GM12878 (cell line): ENCODE data around the gene FCRL2. TPM values are rescaled to one million over a fixed set of nuclear protein-coding genes. Genes with fewer than 3 reads are reported as not detected.
A peak's percentile ranks its signal among the peaks of the same experiment; 100 is the strongest.

Source experiments
- ATAC-seq: fragments of 200-7000 bp; cut with Tn5 transposase; 3 replicates; pipeline ENCODE4 v1.9.1; 2020; ENCODE audit warnings: mild to moderate bottlenecking, moderate library complexity
- BruUV-seq: library from RNA; stranded (reverse); fragments of 400-500 nt; replicated peaks from 2 replicates; lab custom pipeline; 2021; lab: Mats Ljungman, UMichigan
- CTCF ChIA-PET: fragments of 300-600 bp; sonication (Branson Sonifier 250); formaldehyde crosslinking; extraction: SDS; loops from one replicate; lab custom pipeline; 2021; ENCODE audit warnings: inconsistent platforms; lab: Yijun Ruan, JAX
- POLR2A ChIA-PET: fragments of 350-600 bp; formaldehyde crosslinking; extraction: SDS; loops from one replicate; lab custom pipeline; 2021; ENCODE audit warnings: inconsistent platforms; lab: Charles Lee
- RAD21 ChIA-PET: fragments of 300-600 bp; sonication (Branson Sonifier 250); formaldehyde crosslinking; loops from one replicate; lab custom pipeline; 2023; ENCODE audit warnings: antibody characterized with exemption; ENCODE audit not compliant: unreplicated experiment; lab: Charles Lee
- SMC1A ChIA-PET: fragments of 300-600 bp; sonication (Branson Sonifier 250); formaldehyde crosslinking; loops from one replicate; lab custom pipeline; 2023; ENCODE audit not compliant: unreplicated experiment, uncharacterized antibody; lab: Charles Lee
- DNase-seq: peaks from one replicate; pipeline ENCODE4 v3.0.0-alpha.2; 2011; ENCODE audit warnings: low read depth, low spot score
- FAIRE-seq: peaks from 3 replicates; lab custom pipeline; 2011; peaks lifted over from hg19 to GRCh38; lab: Jason Lieb, UNC
- H2AFZ ChIP-seq: 2 replicates; pipeline ENCODE4 v1.6.0; 2011; ENCODE audit warnings: low read depth, low read length, control low read depth; ENCODE audit not compliant: control insufficient read depth
- H3K27ac ChIP-seq: 2 replicates; pipeline ENCODE4 v1.5.1; 2011; ENCODE audit warnings: control low read depth; ENCODE audit not compliant: control insufficient read depth, insufficient read depth
- H3K27me3 ChIP-seq, 2 experiments: replicated peaks in 1 of 2; 2 replicates each; pipeline versions ENCODE4 v1.6.0 to v1.6.1; 2011; ENCODE audit warnings: low read length in 1 of 2; ENCODE audit not compliant: control insufficient read depth in 2 of 2, insufficient read depth in 2 of 2
- H3K36me3 ChIP-seq, 2 experiments: 2 replicates each; pipeline ENCODE4 v1.5.1; 2011; ENCODE audit warnings: low read length in 1 of 2; ENCODE audit not compliant: control insufficient read depth in 2 of 2, insufficient read depth in 2 of 2
- H3K4me1 ChIP-seq: 2 replicates; pipeline ENCODE4 v1.6.1; 2011; ENCODE audit warnings: mild to moderate bottlenecking, low read length, moderate library complexity, mixed read lengths; ENCODE audit not compliant: control insufficient read depth, insufficient read depth
- H3K4me2 ChIP-seq: 2 replicates; pipeline ENCODE4 v1.6.0; 2011; ENCODE audit warnings: control low read depth; ENCODE audit not compliant: control insufficient read depth, insufficient read depth
- H3K4me3 ChIP-seq: fragments of 200-600 bp; sonication (generic); 2 replicates; pipeline ENCODE4 v1.5.1; 2016
- H3K79me2 ChIP-seq: 2 replicates; pipeline ENCODE4 v1.6.0; 2011; ENCODE audit warnings: low read length; ENCODE audit not compliant: control insufficient read depth, insufficient read depth
- H3K9ac ChIP-seq: 2 replicates; pipeline ENCODE4 v1.8.0; 2011; ENCODE audit warnings: low read length, control low read depth, mixed read lengths; ENCODE audit not compliant: control insufficient read depth, insufficient read depth
- H3K9me3 ChIP-seq: replicated peaks from 3 replicates; pipeline ENCODE4 v1.5.1; 2011; ENCODE audit warnings: mild to moderate bottlenecking, low read length; ENCODE audit not compliant: control insufficient read depth, insufficient read depth
- H4K20me1 ChIP-seq: 2 replicates; pipeline ENCODE4 v1.6.0; 2011; ENCODE audit not compliant: control insufficient read depth, insufficient read depth
- CTCF ChIP-seq, 3 experiments: IDR thresholded peaks in 2 of 3; conservative IDR thresholded peaks in 1 of 3; 2 replicates each; pipeline ENCODE4 v1.5.1; 2011; ENCODE audit warnings: low read depth in 3 of 3, low read length in 3 of 3, mild to moderate bottlenecking in 3 of 3, control low read depth in 2 of 3, moderate library complexity in 2 of 3, inconsistent platforms in 1 of 3, mixed read lengths in 1 of 3; ENCODE audit not compliant: control insufficient read depth in 2 of 3, insufficient read depth in 1 of 3; ENCODE audit errors: extremely low read depth in 1 of 3
- NR2C1 ChIP-seq: fragments of 450-650 bp; IDR thresholded peaks from 2 replicates; pipeline ENCODE4 v1.6.1; 2017; ENCODE audit warnings: antibody characterized with exemption, mild to moderate bottlenecking, moderate library complexity
- RAD21 ChIP-seq: IDR thresholded peaks from 2 replicates; pipeline ENCODE4 v1.6.1; 2011; ENCODE audit warnings: mild to moderate bottlenecking, low read depth, low read length, moderate library complexity; ENCODE audit not compliant: insufficient read depth
- YY1 ChIP-seq: IDR thresholded peaks from 2 replicates; pipeline ENCODE4 v1.6.1; 2011; ENCODE audit warnings: low read depth, mild to moderate bottlenecking, low read length
- WGBS: methylation state at CpG from one replicate; pipeline ENCODE4 v1.1.6; 2016; ENCODE audit warnings: low lambda C conversion rate; ENCODE audit not compliant: insufficient replicate concordance, insufficient coverage; ENCODE audit errors: missing lambda C conversion rate; 5-methylcytosine and 5-hydroxymethylcytosine counted together
- in situ Hi-C: fragments of 300-500 bp; cut with MboI; formaldehyde crosslinking; loops from 9 replicates; pipeline ENCODE4 v1.14.3; 2018; ENCODE audit warnings: mixed read lengths
- intact Hi-C: fragments of 100-400 bp; cut with micrococcal nuclease; formaldehyde crosslinking; loops from one replicate; pipeline ENCODE4 v1.14.2; 2022; ENCODE audit not compliant: unreplicated experiment
- polyA plus RNA-seq, 11 experiments: library from polyadenylated mRNA; depleted of rRNA in 4 of 11; unstranded in 6 of 11; stranded (reverse) in 5 of 11; fragments of >200 nt; fragmentation: Nextera tagmentation in 4 of 11; fragmentation: Illumina TruSeq in 1 of 11; extraction: Ambion mirVana in 4 of 11; extraction: Trizol in 1 of 11; gene quantifications; 1 replicate in 1 of 11; 2 replicates in 10 of 11; pipeline versions ENCODE4 v1.2.1 to v1.2.3, GENCODE V29; 2011 to 2016; ENCODE audit warnings: inconsistent platforms in 2 of 11, missing spikeins in 2 of 11, low read depth in 1 of 11
- total RNA-seq, 4 experiments: library from RNA; depleted of rRNA in 3 of 4; stranded (reverse); fragments of >200 nt in 3 of 4; fragmentation: Illumina TruSeq in 1 of 4; extraction: Trizol in 1 of 4; gene quantifications; 2 replicates each; pipeline versions ENCODE4 v1.2.1 to v1.2.3, GENCODE V29; 2013 to 2021

FCRL2 gene
- total and polyA plus RNA-seq, 10 of the 15 experiments (the other 5 are each of a cell fraction or from before 2014, with no cell fraction given), result 0.07 to 7.3 (median 0.61) TPM

- Histone ChIP-seq H3K4me2 (no peak overlapping the region), H3K9me3 (no peaks in the 10 kb centered on the region), H3K27ac (no peak overlapping the region), H3K79me2 (no peaks in the 10 kb centered on the region), H3K36me3 (no peaks in the 10 kb centered on the region), H2AFZ (no peak overlapping the region), H3K27me3 (peaks cover 3 to 7% of the 10 kb centered on the region in 2 experiments; a peak in 1 of 4 replicates)
- no TSS peak for BruUV-seq
- DNase-seq, result no peak
- no peak for ATAC-seq
- intact Hi-C loops (loop anchor here (5.0 to 10.0 kb wide), 2 partner anchors 177 to 396 kb away; no protein-coding TSS in a partner anchor), in situ Hi-C loops (no loop called here)
- FAIRE-seq, result no peak
- SMC1A ChIA-PET, result interaction anchor here (1.5 to 4.0 kb wide), 5 partner anchors 34 to 275 kb away, joined by 3 to 16 read pairs (median 4); no protein-coding TSS in a partner anchor
- TF ChIP-seq CTCF (IDR thresholded peaks at IDR 0.05 in 2 of 3, conservative IDR thresholded peaks at IDR 0.05 in 1 of 3; ENCODE audit: control insufficient read depth in 2 of 3, extremely low read depth in 1 of 3, insufficient read depth in 1 of 3, low read depth in 3 of 3, low read length in 3 of 3) (peak; percentile 10 to 43 (median 42); a peak in 4 of 6 replicates), NR2C1 (no peak), YY1 (0 out of 2 replicates have a peak, but pooled peaks have one; percentile 11), RAD21 (peak; percentile 65)
- TF ChIP-seq, all 136 proteins: peak for 3
- Histone ChIP-seq H3K4me1 (peaks cover 4% of the 10 kb centered on the region), H4K20me1 (no peaks in the 10 kb centered on the region), H3K9ac (no peak overlapping the region), H3K4me3 (no peak overlapping the region)
- ChIA-PET POLR2A (no interaction called here), CTCF (interaction anchor here (1.0 to 5.0 kb wide), 6 partner anchors 10 to 190 kb away, joined by 3 to 68 read pairs (median 4); no protein-coding TSS in a partner anchor), RAD21 (interaction anchor here (1.5 to 2.0 kb wide), 2 partner anchors 92 to 178 kb away, joined by 4 read pairs; no protein-coding TSS in a partner anchor)
- WGBS, result 36% methylated on average over 9 of the region's 9 CpGs
Observed at GRCh38 chr1:157770442-157771043, 6.4 kb downstream of the FCRL2 start.
